GM12878 (cell line): ENCODE data around the gene SLC25A46. TPM values are rescaled to one million over a fixed set of nuclear protein-coding genes. Genes with fewer than 3 reads are reported as not detected.

Source experiments
- ATAC-seq: fragments of 200-7000 bp; cut with Tn5 transposase; 3 replicates; pipeline ENCODE4 v1.9.1; 2020; ENCODE audit warnings: mild to moderate bottlenecking, moderate library complexity
- BruUV-seq: library from RNA; stranded (reverse); fragments of 400-500 nt; replicated peaks from 2 replicates; lab custom pipeline; 2021; lab: Mats Ljungman, UMichigan
- CTCF ChIA-PET: fragments of 300-600 bp; sonication (Branson Sonifier 250); formaldehyde crosslinking; extraction: SDS; loops from one replicate; lab custom pipeline; 2021; ENCODE audit warnings: inconsistent platforms; lab: Yijun Ruan, JAX
- POLR2A ChIA-PET: fragments of 350-600 bp; formaldehyde crosslinking; extraction: SDS; loops from one replicate; lab custom pipeline; 2021; ENCODE audit warnings: inconsistent platforms; lab: Charles Lee
- RAD21 ChIA-PET: fragments of 300-600 bp; sonication (Branson Sonifier 250); formaldehyde crosslinking; loops from one replicate; lab custom pipeline; 2023; ENCODE audit warnings: antibody characterized with exemption; ENCODE audit not compliant: unreplicated experiment; lab: Charles Lee
- SMC1A ChIA-PET: fragments of 300-600 bp; sonication (Branson Sonifier 250); formaldehyde crosslinking; loops from one replicate; lab custom pipeline; 2023; ENCODE audit not compliant: unreplicated experiment, uncharacterized antibody; lab: Charles Lee
- DNase-seq: peaks from one replicate; pipeline ENCODE4 v3.0.0-alpha.2; 2011; ENCODE audit warnings: low read depth, low spot score
- FAIRE-seq: peaks from 3 replicates; lab custom pipeline; 2011; peaks lifted over from hg19 to GRCh38; lab: Jason Lieb, UNC
- H2AFZ ChIP-seq: 2 replicates; pipeline ENCODE4 v1.6.0; 2011; ENCODE audit warnings: low read depth, low read length, control low read depth; ENCODE audit not compliant: control insufficient read depth
- H3K27ac ChIP-seq: 2 replicates; pipeline ENCODE4 v1.5.1; 2011; ENCODE audit warnings: control low read depth; ENCODE audit not compliant: control insufficient read depth, insufficient read depth
- H3K27me3 ChIP-seq, 2 experiments: replicated peaks in 1 of 2; 2 replicates each; pipeline versions ENCODE4 v1.6.0 to v1.6.1; 2011; ENCODE audit warnings: low read length in 1 of 2; ENCODE audit not compliant: control insufficient read depth in 2 of 2, insufficient read depth in 2 of 2
- H3K36me3 ChIP-seq, 2 experiments: 2 replicates each; pipeline ENCODE4 v1.5.1; 2011; ENCODE audit warnings: low read length in 1 of 2; ENCODE audit not compliant: control insufficient read depth in 2 of 2, insufficient read depth in 2 of 2
- H3K4me1 ChIP-seq: 2 replicates; pipeline ENCODE4 v1.6.1; 2011; ENCODE audit warnings: mild to moderate bottlenecking, low read length, moderate library complexity, mixed read lengths; ENCODE audit not compliant: control insufficient read depth, insufficient read depth
- H3K4me2 ChIP-seq: 2 replicates; pipeline ENCODE4 v1.6.0; 2011; ENCODE audit warnings: control low read depth; ENCODE audit not compliant: control insufficient read depth, insufficient read depth
- H3K4me3 ChIP-seq: fragments of 200-600 bp; sonication (generic); 2 replicates; pipeline ENCODE4 v1.5.1; 2016
- H3K79me2 ChIP-seq: 2 replicates; pipeline ENCODE4 v1.6.0; 2011; ENCODE audit warnings: low read length; ENCODE audit not compliant: control insufficient read depth, insufficient read depth
- H3K9ac ChIP-seq: 2 replicates; pipeline ENCODE4 v1.8.0; 2011; ENCODE audit warnings: low read length, control low read depth, mixed read lengths; ENCODE audit not compliant: control insufficient read depth, insufficient read depth
- H3K9me3 ChIP-seq: replicated peaks from 3 replicates; pipeline ENCODE4 v1.5.1; 2011; ENCODE audit warnings: mild to moderate bottlenecking, low read length; ENCODE audit not compliant: control insufficient read depth, insufficient read depth
- H4K20me1 ChIP-seq: 2 replicates; pipeline ENCODE4 v1.6.0; 2011; ENCODE audit not compliant: control insufficient read depth, insufficient read depth
- BACH1 ChIP-seq: fragments of 450-650 bp; IDR thresholded peaks from 2 replicates; pipeline ENCODE4 v1.6.1; 2017; ENCODE audit warnings: mild to moderate bottlenecking, borderline replicate concordance
- BCL3 ChIP-seq: IDR thresholded peaks from 2 replicates; pipeline ENCODE4 v1.6.1; 2011; ENCODE audit warnings: borderline replicate concordance, low read depth, mild to moderate bottlenecking, moderate library complexity, low read length; ENCODE audit not compliant: insufficient read depth, poor library complexity, severe bottlenecking
- BHLHE40 ChIP-seq, 2 experiments: fragments of 450-650 bp in 1 of 2; IDR thresholded peaks; 2 replicates each; pipeline ENCODE4 v1.6.1; 2011 to 2017; ENCODE audit warnings: low read depth in 2 of 2, borderline replicate concordance in 1 of 2, improper control_type of control experiment in 1 of 2, low read length in 1 of 2, mild to moderate bottlenecking in 1 of 2
- CBFB ChIP-seq: IDR thresholded peaks from 2 replicates; pipeline ENCODE4 v1.6.1; 2016; ENCODE audit warnings: antibody characterized with exemption, low read depth
- CHD2 ChIP-seq: IDR thresholded peaks from 2 replicates; pipeline ENCODE4 v1.6.1; 2011; ENCODE audit warnings: low read depth, low read length, improper control_type of control experiment, borderline replicate concordance
- HDAC2 ChIP-seq: fragments of 200-600 bp; sonication (generic); IDR thresholded peaks from 2 replicates; pipeline ENCODE4 v1.6.1; 2017
- NFIC ChIP-seq: IDR thresholded peaks from 2 replicates; pipeline ENCODE4 v1.6.1; 2012; ENCODE audit warnings: low read depth, mild to moderate bottlenecking, inconsistent platforms, low read length, moderate library complexity
- NR2C2 ChIP-seq: IDR thresholded peaks from 2 replicates; pipeline ENCODE4 v1.6.1; 2011; ENCODE audit warnings: borderline replicate concordance, low read depth; ENCODE audit not compliant: control insufficient read depth, insufficient read length
- RB1 ChIP-seq: fragments of 450-650 bp; formaldehyde crosslinking; IDR thresholded peaks from 2 replicates; pipeline ENCODE4 v1.6.1; 2017; ENCODE audit warnings: mild to moderate bottlenecking, borderline replicate concordance
- USF2 ChIP-seq: IDR thresholded peaks from 2 replicates; pipeline ENCODE4 v1.6.1; 2011; ENCODE audit warnings: low read depth, low read length, improper control_type of control experiment, borderline replicate concordance
- ZBTB4 ChIP-seq: fragments of 450-650 bp; formaldehyde crosslinking; IDR thresholded peaks from 2 replicates; pipeline ENCODE4 v1.4.0; 2022; ENCODE audit warnings: mild to moderate bottlenecking, moderate library complexity
- in situ Hi-C: fragments of 300-500 bp; cut with MboI; formaldehyde crosslinking; loops from 9 replicates; pipeline ENCODE4 v1.14.3; 2018; ENCODE audit warnings: mixed read lengths
- intact Hi-C: fragments of 100-400 bp; cut with micrococcal nuclease; formaldehyde crosslinking; loops from one replicate; pipeline ENCODE4 v1.14.2; 2022; ENCODE audit not compliant: unreplicated experiment
- polyA plus RNA-seq, 11 experiments: library from polyadenylated mRNA; depleted of rRNA in 4 of 11; unstranded in 6 of 11; stranded (reverse) in 5 of 11; fragments of >200 nt; fragmentation: Nextera tagmentation in 4 of 11; fragmentation: Illumina TruSeq in 1 of 11; extraction: Ambion mirVana in 4 of 11; extraction: Trizol in 1 of 11; gene quantifications; 1 replicate in 1 of 11; 2 replicates in 10 of 11; pipeline versions ENCODE4 v1.2.1 to v1.2.3, GENCODE V29; 2011 to 2016; ENCODE audit warnings: inconsistent platforms in 2 of 11, missing spikeins in 2 of 11, low read depth in 1 of 11
- total RNA-seq, 4 experiments: library from RNA; depleted of rRNA in 3 of 4; stranded (reverse); fragments of >200 nt in 3 of 4; fragmentation: Illumina TruSeq in 1 of 4; extraction: Trizol in 1 of 4; gene quantifications; 2 replicates each; pipeline versions ENCODE4 v1.2.1 to v1.2.3, GENCODE V29; 2013 to 2021
- TF ChIP-seq, protein P1 (sequence below): IDR thresholded peaks from 2 replicates; pipeline ENCODE4 v1.6.1; 2012; ENCODE audit warnings: low read depth, low read length, improper control_type of control experiment

SLC25A46 gene
- total and polyA plus RNA-seq, 10 of the 15 experiments (the other 5 are each of a cell fraction or from before 2014, with no cell fraction given): 18.0 to 89.6 (median 68.2) TPM

DNA sequence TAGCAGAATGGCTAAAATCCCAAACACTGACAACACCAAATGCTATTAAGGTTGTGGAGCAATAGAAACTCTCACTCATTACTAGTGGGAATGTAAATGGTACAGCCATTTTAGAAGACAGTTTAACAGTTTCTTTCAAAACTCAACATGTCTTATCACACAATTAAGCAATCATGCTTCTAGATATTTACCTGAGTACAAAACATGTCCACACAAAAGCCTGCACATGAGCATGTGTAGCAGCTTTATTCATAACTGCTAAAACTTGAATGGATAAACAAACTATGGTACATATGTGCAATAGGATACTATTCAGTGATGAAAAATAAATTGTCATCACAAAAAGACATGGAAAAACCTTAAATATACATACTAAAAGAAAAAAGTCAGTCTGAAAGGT lies 31.5 kb downstream of the SLC25A46 start:
- H2AFZ ChIP-seq: no peak overlapping the region
- H3K27ac ChIP-seq: no peak overlapping the region
- H3K36me3 ChIP-seq: no peaks in the 10 kb centered on the region
- FAIRE-seq (no peak), DNase-seq (no peak), ATAC-seq (no peak)
- H3K4me2 ChIP-seq: no peak overlapping the region
- intact Hi-C loops (no loop called here), in situ Hi-C loops (no loop called here)
- POLR2A ChIA-PET: no interaction called here
- CTCF ChIA-PET: no interaction called here
- H3K9me3 ChIP-seq: no peaks in the 10 kb centered on the region; the same call in 2 of the 3 replicates
- SMC1A ChIA-PET: no interaction called here
- RAD21 ChIA-PET: no interaction called here
- BruUV-seq: no TSS peak
- no peaks in the 10 kb centered on the region for H3K4me1 ChIP-seq
- no peaks in the 10 kb centered on the region for H3K27me3 ChIP-seq
- H4K20me1 ChIP-seq: no peaks in the 10 kb centered on the region
- no peak overlapping the region for H3K9ac ChIP-seq
- TF ChIP-seq BHLHE40 (IDR thresholded peaks at IDR 0.05; ENCODE audit: borderline replicate concordance in 1 of 2, low read depth in 2 of 2, low read length in 1 of 2) (no peak), NR2C2 (no peak), NFIC (no peak), BCL3 (no peak)
- H3K4me3 ChIP-seq: no peak overlapping the region
- no peaks in the 10 kb centered on the region for H3K79me2 ChIP-seq

DNA sequence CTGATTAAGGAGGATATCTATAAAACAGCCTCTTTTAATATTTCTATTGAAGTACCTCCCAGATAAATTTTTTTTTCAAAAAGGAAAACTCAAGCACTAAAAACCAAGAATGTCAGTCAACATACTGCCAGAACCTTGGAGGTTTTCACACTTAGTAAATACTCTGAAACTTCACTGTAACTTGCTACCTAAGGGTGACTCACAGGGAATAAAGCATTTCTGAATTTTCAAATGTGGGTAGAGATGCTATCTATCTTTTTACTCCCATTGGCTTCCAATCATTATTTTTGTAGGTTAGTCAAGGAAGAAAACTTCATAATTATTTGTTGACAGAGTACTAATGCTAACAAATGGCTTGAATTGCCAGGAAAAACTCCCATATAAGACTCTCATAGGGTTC lies 46.1 kb downstream of the SLC25A46 start:
- POLR2A ChIA-PET: no interaction called here
- RAD21 ChIA-PET: no interaction called here
- no peaks in the 10 kb centered on the region for H3K9me3 ChIP-seq
- FAIRE-seq: no peak
- intact Hi-C loops: no loop called here
- BruUV-seq: no TSS peak
- no peaks in the 10 kb centered on the region for H4K20me1 ChIP-seq
- no peak overlapping the region for H3K4me3 ChIP-seq
- ATAC-seq: no peak
- H3K36me3 ChIP-seq: no peaks in the 10 kb centered on the region
- SMC1A ChIA-PET: no interaction called here
- DNase-seq: no peak
- no peak overlapping the region for H3K27ac ChIP-seq
- CTCF ChIA-PET: no interaction called here
- H3K27me3 ChIP-seq: no peaks in the 10 kb centered on the region
- in situ Hi-C loops: no loop called here
- H3K9ac ChIP-seq: no peak overlapping the region
- no peaks in the 10 kb centered on the region for H3K4me1 ChIP-seq
- H3K79me2 ChIP-seq: no peaks in the 10 kb centered on the region
- no peak overlapping the region for H3K4me2 ChIP-seq
- H2AFZ ChIP-seq: no peak overlapping the region
- TF ChIP-seq ZBTB4 (CRISPR knock-in tag) (no peak), CBFB (no peak), RB1 (no peak), HDAC2 (no peak), USF2 (no peak), CHD2 (no peak), BACH1 (no peak)
- TF ChIP-seq, protein P1, sequence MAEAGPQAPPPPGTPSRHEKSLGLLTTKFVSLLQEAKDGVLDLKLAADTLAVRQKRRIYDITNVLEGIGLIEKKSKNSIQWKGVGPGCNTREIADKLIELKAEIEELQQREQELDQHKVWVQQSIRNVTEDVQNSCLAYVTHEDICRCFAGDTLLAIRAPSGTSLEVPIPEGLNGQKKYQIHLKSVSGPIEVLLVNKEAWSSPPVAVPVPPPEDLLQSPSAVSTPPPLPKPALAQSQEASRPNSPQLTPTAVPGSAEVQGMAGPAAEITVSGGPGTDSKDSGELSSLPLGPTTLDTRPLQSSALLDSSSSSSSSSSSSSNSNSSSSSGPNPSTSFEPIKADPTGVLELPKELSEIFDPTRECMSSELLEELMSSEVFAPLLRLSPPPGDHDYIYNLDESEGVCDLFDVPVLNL: no peak
